Progenitor cell of endocrine pancreas (in vitro differentiated cells): ENCODE measurements around the gene IL2RG. TPM values are rescaled to one million over a fixed set of nuclear protein-coding genes. Genes with fewer than 3 reads are reported as not detected.

ENCODE experiments used
- DNase-seq: peaks from one replicate; pipeline ENCODE4 v3.0.0; 2021; ENCODE audit warnings: low spot score; ENCODE audit not compliant: unreplicated experiment
- H3K27ac Mint-ChIP-seq: 2 replicates; pipeline ENCODE4 v1.8.0; 2021; ENCODE audit warnings: mild to moderate bottlenecking, moderate library complexity, mixed read lengths
- H3K27me3 Mint-ChIP-seq: 2 replicates; pipeline ENCODE4 v1.8.0; 2021; ENCODE audit warnings: mixed read lengths
- H3K36me3 Mint-ChIP-seq: 2 replicates; pipeline ENCODE4 v1.8.0; 2022; ENCODE audit warnings: mixed read lengths; ENCODE audit not compliant: insufficient read depth
- H3K4me1 Mint-ChIP-seq: 2 replicates; pipeline ENCODE4 v1.8.0; 2021; ENCODE audit warnings: low read depth, mixed read lengths
- H3K4me3 Mint-ChIP-seq: 2 replicates; pipeline ENCODE4 v1.8.0; 2021; ENCODE audit warnings: low read depth, mild to moderate bottlenecking, moderate library complexity, mixed read lengths
- H3K9me3 Mint-ChIP-seq: 2 replicates; pipeline ENCODE4 v1.8.0; 2021; ENCODE audit warnings: low read depth, mixed read lengths
- long read RNA-seq: library from polyadenylated mRNA; unstranded; transcript quantifications from one replicate; pipeline ENCODE4 v2.0.0, GENCODE V29; 2020
- total RNA-seq: library from RNA; stranded (reverse); gene quantifications from 2 replicates; pipeline ENCODE4 v1.2.1, GENCODE V29; 2021
- TF ChIP-seq, protein P1 (sequence below): fragments of 200-600 bp; sonication (generic); IDR thresholded peaks from one replicate; pipeline ENCODE4 v1.5.0; 2021; ENCODE audit warnings: antibody characterized with exemption, mild to moderate bottlenecking; ENCODE audit not compliant: unreplicated experiment

Gene IL2RG
- 0.16 and 0.41 TPM in 2 replicates for total RNA-seq
- long read RNA-seq, partial matches to known transcripts: 0 of 1 reads
- long read RNA-seq, other reads (novel, unspliced or antisense): 0 of 1 reads

GRCh38 chrX:71111141-71111843 is at the start of gene IL2RG:
Gene IL2RG (minus strand): TSS chrX:71111577. CDS start chrX:71111539, 38 bp downstream.
- Mint-ChIP-seq H3K4me3 (no peak within 1 kb of the TSS), H3K27me3 (no peaks in the 10 kb centered on the region), H3K4me1 (peaks cover 16% of the 10 kb centered on the region), H3K9me3 (peaks cover 23% of the 10 kb centered on the region), H3K27ac (no peak within 1 kb of the TSS), H3K36me3 (no peaks in the 10 kb centered on the region)
- DNase-seq: no peak
- TF ChIP-seq, protein P1, sequence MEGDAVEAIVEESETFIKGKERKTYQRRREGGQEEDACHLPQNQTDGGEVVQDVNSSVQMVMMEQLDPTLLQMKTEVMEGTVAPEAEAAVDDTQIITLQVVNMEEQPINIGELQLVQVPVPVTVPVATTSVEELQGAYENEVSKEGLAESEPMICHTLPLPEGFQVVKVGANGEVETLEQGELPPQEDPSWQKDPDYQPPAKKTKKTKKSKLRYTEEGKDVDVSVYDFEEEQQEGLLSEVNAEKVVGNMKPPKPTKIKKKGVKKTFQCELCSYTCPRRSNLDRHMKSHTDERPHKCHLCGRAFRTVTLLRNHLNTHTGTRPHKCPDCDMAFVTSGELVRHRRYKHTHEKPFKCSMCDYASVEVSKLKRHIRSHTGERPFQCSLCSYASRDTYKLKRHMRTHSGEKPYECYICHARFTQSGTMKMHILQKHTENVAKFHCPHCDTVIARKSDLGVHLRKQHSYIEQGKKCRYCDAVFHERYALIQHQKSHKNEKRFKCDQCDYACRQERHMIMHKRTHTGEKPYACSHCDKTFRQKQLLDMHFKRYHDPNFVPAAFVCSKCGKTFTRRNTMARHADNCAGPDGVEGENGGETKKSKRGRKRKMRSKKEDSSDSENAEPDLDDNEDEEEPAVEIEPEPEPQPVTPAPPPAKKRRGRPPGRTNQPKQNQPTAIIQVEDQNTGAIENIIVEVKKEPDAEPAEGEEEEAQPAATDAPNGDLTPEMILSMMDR: no peak

GRCh38 chrX:71160475-71160874 is 49.1 kb upstream of the IL2RG start:
- Mint-ChIP-seq H3K27me3 (no peaks in the 10 kb centered on the region), H3K4me3 (no peak overlapping the region), H3K4me1 (no peaks in the 10 kb centered on the region), H3K36me3 (peaks cover 3% of the 10 kb centered on the region), H3K9me3 (peaks cover 12% of the 10 kb centered on the region), H3K27ac (no peak overlapping the region)
- TF ChIP-seq, protein P1: no peak
- DNase-seq: no peak

- Mint-ChIP-seq H3K27ac (no peak overlapping the region), H3K36me3 (peaks cover 3% of the 10 kb centered on the region), H3K9me3 (peaks cover 13% of the 10 kb centered on the region), H3K4me1 (no peaks in the 10 kb centered on the region), H3K4me3 (no peak overlapping the region), H3K27me3 (no peaks in the 10 kb centered on the region)
- TF ChIP-seq, protein P1: no peak
- DNase-seq: no peak
Measured at GRCh38 chrX:71159335-71159734, 48.0 kb upstream of the IL2RG start.

- Mint-ChIP-seq H3K4me1 (no peaks in the 10 kb centered on the region), H3K36me3 (peaks cover 3% of the 10 kb centered on the region), H3K27ac (no peak overlapping the region), H3K4me3 (no peak overlapping the region), H3K9me3 (peaks cover 13% of the 10 kb centered on the region), H3K27me3 (no peaks in the 10 kb centered on the region)
- no peak for DNase-seq
- TF ChIP-seq, protein P1: no peak
Measured at GRCh38 chrX:71158603-71159002, 47.2 kb upstream of the IL2RG start.

GRCh38 chrX:71154641-71155040 is 43.3 kb upstream of the IL2RG start:
- no peaks in the 10 kb centered on the region for H3K4me1 Mint-ChIP-seq
- H3K27ac Mint-ChIP-seq: no peak overlapping the region
- peaks cover 3% of the 10 kb centered on the region for H3K36me3 Mint-ChIP-seq
- H3K9me3 Mint-ChIP-seq: peaks cover 13% of the 10 kb centered on the region
- DNase-seq: no peak
- TF ChIP-seq, protein P1: no peak
- no peaks in the 10 kb centered on the region for H3K27me3 Mint-ChIP-seq
- no peak overlapping the region for H3K4me3 Mint-ChIP-seq
